Colonic mucosa (tissue), 4 donors: ENCODE data around the gene NSG1. TPM values are rescaled to one million over a fixed set of nuclear protein-coding genes. Genes with fewer than 3 reads are reported as not detected.
"Not testable (repeated sequence)": the region's sequence is repeated elsewhere in the genome, so short reads cannot be mapped to it uniquely, and the experiment has no call there.

Experiments used
- DNase-seq: peaks from one replicate; pipeline ENCODE4 v3.0.0-alpha.2; 2020
- H3K27ac ChIP-seq: fragments of 200-600 bp; one replicate; pipeline ENCODE4 v1.8.0; 2021
- H3K27me3 ChIP-seq: fragments of 200-600 bp; one replicate; pipeline ENCODE4 v1.8.0; 2021
- H3K36me3 ChIP-seq: fragments of 200-600 bp; one replicate; pipeline ENCODE4 v1.8.0; 2021
- H3K4me1 ChIP-seq: fragments of 200-600 bp; one replicate; pipeline ENCODE4 v1.8.0; 2021; ENCODE audit warnings: mild to moderate bottlenecking
- H3K4me3 ChIP-seq: fragments of 200-600 bp; one replicate; pipeline ENCODE4 v1.8.0; 2021
- H3K9ac ChIP-seq, 2 donors: one replicate each; pipeline ENCODE4 v1.7.0; 2013; ENCODE audit warnings: control low read depth in 2 of 2, low read depth in 2 of 2, low read length in 2 of 2
- H3K9me3 ChIP-seq: fragments of 200-600 bp; one replicate; pipeline ENCODE4 v1.8.0; 2021
- intact Hi-C: fragments of 100-400 bp; cut with DNase I; formaldehyde crosslinking; loops from one replicate; pipeline ENCODE4 v1.14.1; 2022
- total RNA-seq, 2 donors: library from RNA; stranded (reverse); fragmentation: NEBNext Ultra II Directional in 1 of 2; extraction: Animal tissue kit (Norgen Biotek cat#: 25700) in 1 of 2; gene quantifications; one replicate each; pipeline ENCODE4 v1.2.1, GENCODE V29; 2021
- TF ChIP-seq, protein P1 (sequence below): fragments of 200-600 bp; IDR thresholded peaks from one replicate; pipeline ENCODE4 v1.8.0; 2022; ENCODE audit warnings: antibody characterized with exemption, mild to moderate bottlenecking
- donor health status: healthy.
- donor health status: DM: no; HTN: no; CAD: no.
- donor health status: DM: no; HTN: no; CAD: no.

Gene NSG1
- total RNA-seq, 2 donors from 2014 or later, result 2.4 to 5.9 TPM

DNA sequence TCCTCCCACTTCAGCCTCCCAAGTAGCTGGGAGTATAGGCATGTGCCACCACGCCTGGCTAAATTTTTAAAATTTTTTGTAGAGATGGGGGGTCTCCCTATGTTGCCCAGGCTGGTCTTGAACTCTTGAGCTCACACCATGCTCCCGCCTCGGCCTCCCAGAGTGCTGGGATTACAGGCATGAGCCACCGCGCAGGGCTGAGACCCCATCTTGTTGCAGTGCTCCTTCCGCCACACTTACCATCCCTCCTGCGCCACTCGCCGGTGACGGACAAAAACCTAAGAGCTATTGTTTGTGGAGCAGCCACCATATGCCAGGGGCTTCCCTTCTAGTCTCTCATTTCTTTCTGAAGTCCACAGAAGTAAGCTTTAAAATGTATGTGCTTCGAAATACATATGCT, 34.5 kb downstream of the NSG1 start:
- H3K27ac ChIP-seq, result no peak overlapping the region
- H3K4me3 ChIP-seq, result no peak overlapping the region
- intact Hi-C loops, result no loop called here
- TF ChIP-seq, protein P1, sequence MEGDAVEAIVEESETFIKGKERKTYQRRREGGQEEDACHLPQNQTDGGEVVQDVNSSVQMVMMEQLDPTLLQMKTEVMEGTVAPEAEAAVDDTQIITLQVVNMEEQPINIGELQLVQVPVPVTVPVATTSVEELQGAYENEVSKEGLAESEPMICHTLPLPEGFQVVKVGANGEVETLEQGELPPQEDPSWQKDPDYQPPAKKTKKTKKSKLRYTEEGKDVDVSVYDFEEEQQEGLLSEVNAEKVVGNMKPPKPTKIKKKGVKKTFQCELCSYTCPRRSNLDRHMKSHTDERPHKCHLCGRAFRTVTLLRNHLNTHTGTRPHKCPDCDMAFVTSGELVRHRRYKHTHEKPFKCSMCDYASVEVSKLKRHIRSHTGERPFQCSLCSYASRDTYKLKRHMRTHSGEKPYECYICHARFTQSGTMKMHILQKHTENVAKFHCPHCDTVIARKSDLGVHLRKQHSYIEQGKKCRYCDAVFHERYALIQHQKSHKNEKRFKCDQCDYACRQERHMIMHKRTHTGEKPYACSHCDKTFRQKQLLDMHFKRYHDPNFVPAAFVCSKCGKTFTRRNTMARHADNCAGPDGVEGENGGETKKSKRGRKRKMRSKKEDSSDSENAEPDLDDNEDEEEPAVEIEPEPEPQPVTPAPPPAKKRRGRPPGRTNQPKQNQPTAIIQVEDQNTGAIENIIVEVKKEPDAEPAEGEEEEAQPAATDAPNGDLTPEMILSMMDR, result no peak
- no peak for DNase-seq
- no peaks in the 10 kb centered on the region for H3K27me3 ChIP-seq
- no peaks in the 10 kb centered on the region for H3K9me3 ChIP-seq
- peaks cover 10% of the 10 kb centered on the region for H3K36me3 ChIP-seq
- H3K4me1 ChIP-seq, result no peaks in the 10 kb centered on the region
- no peak overlapping the region for H3K9ac ChIP-seq

DNA sequence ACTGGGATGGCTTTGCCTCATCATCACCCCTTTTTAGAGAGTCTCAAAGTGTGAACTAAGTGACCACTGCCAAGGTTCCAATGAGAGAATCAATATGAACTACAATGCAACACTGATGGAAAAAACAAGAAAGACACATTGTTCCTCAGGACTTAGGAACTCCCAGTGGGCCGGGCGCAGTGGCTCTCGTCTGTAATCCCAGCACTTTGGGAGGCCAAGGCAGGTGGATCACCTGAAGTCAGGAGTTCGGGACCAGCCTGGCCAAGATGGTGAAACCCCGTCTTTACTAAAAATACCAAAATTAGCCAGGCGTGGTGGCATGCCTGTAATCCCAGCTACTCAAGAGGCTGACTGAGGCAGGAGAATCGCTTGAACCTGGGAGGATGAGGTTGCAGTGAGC, 35.2 kb downstream of the NSG1 start:
- H3K9me3 ChIP-seq, H3K36me3 ChIP-seq, H3K4me1 ChIP-seq, intact Hi-C loops, DNase-seq, H3K4me3 ChIP-seq, H3K27me3 ChIP-seq, H3K27ac ChIP-seq, H3K9ac ChIP-seq: not testable (repeated sequence)

DNA sequence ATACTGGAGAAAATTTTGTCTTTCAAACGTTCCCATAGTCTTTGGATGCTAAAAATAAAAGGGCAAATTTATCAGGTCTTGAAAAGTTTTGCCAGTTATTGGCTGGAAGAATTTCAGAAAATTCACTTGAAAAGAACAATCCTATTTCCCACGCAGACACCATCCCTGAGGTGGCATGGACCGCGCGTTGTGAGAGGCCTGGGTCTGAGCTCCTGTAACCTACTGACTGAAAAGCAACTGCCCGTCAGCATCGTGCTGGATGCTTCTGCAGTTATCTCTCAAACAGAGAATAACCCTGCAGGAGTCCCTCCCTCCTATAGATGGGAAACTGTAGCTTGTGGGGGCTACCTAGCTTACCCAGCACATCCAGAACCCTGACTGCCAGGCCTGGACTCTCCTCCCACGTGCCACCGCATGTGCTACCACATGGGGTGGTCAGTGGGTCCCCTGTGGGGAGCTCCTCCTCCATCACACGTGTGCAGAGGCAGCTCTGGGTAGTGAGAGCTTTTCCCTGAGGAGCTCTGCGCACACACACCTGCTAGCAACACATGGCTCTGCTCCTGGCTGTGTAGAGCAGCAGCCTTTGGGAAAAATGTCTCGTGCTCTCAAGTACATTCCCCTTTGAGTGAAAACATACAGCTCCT, 36.1 kb downstream of the NSG1 start:
- H3K36me3 ChIP-seq, result peaks cover 10% of the 10 kb centered on the region
- no peaks in the 10 kb centered on the region for H3K27me3 ChIP-seq
- TF ChIP-seq, protein P1, result no peak
- no peaks in the 10 kb centered on the region for H3K9me3 ChIP-seq
- DNase-seq, result no peak
- H3K4me1 ChIP-seq, result no peaks in the 10 kb centered on the region
- intact Hi-C loops, result no loop called here
- H3K9ac ChIP-seq, result no peak overlapping the region
- H3K4me3 ChIP-seq, result no peak overlapping the region
- H3K27ac ChIP-seq, result no peak overlapping the region

DNA sequence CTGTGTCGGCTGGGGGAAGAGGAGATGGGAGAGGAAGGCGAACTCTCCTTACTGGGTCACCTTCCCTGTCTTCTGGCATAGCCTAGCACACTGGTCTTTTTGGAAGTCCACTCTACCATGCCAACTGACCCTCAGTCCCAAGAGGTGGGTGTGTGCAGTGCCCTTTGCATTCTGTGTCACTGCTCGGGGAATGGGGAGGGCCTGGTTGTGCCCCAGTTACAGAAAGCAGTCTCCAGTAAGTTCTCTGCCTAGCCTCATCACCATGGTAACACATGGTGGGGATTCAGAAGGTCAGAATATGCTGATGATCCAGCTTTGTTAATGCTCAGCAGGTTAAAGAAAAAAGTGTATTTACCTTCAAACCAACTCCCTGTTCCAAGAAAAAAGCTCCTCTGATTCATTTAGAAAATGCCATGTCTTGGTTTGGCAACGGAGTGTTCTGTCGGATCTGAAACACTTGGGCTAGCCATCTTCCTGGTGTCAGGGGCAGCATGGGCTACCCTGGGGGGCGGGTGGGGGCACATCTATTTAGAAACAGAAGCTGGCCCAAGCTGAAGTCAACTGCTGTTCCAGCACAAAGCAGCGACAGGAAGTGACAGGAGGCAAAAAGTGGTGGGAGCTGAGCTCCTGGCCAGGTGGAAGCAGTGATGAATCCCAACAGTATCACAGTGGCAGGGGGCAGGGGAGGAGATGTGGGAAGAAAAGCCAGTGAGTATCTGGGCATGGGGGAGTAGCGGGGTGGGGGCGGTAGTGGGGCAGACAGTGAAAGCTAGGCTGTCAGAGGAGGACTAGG, 37.0 kb downstream of the NSG1 start:
- H3K27ac ChIP-seq, result no peak overlapping the region
- intact Hi-C loops, result no loop called here
- H3K4me3 ChIP-seq, result no peak overlapping the region
- DNase-seq, result no peak
- H3K27me3 ChIP-seq, result no peaks in the 10 kb centered on the region
- peaks cover 10% of the 10 kb centered on the region for H3K36me3 ChIP-seq
- no peak overlapping the region for H3K9ac ChIP-seq
- TF ChIP-seq, protein P1, result no peak
- no peaks in the 10 kb centered on the region for H3K4me1 ChIP-seq
- no peaks in the 10 kb centered on the region for H3K9me3 ChIP-seq

DNA sequence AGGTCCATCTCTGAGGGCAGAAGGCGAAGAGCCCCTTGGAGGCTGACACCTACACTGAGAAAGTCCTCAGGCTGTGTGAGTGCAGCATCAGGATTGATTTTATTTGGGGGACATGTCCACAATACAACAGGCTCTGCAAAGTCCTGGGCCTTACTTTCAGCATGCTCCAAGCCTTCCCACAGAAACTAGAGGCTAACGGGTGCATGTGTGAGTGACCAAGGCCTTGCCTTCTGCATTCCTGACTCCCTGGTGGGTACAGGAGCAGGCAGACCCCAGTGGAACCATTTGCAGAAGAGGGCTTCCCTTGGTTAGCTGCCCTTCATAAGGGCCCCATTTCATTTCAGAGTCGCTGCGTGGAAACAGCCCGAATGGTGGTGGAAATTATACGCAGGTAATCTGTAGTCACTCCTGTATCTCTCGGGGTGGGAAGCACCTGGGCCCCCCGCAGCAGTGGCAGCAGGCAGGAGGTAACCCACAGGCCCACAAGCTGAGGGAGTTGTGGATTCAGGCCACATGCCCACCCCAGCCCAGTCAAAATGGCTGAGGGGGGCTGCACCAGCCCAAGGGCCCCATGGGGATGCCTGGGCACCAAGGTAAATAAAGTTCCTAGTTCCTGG, 37.7 kb downstream of the NSG1 start:
- H3K27ac ChIP-seq, result no peak overlapping the region
- intact Hi-C loops, result no loop called here
- H3K4me1 ChIP-seq, result no peaks in the 10 kb centered on the region
- peaks cover 10% of the 10 kb centered on the region for H3K36me3 ChIP-seq
- H3K27me3 ChIP-seq, result no peaks in the 10 kb centered on the region
- DNase-seq, result peak; percentile 11
- TF ChIP-seq, protein P1, result no peak
- H3K9me3 ChIP-seq, result no peaks in the 10 kb centered on the region
- H3K9ac ChIP-seq, result no peak overlapping the region
- no peak overlapping the region for H3K4me3 ChIP-seq
